Measurements from ENCODE around the gene DDX5. TPM values are rescaled to one million over a fixed set of nuclear protein-coding genes. Genes with fewer than 3 reads are reported as not detected.

Gene DDX5
- total RNA-seq, 1 experiment from 2014 or later: 798 TPM

DNA sequence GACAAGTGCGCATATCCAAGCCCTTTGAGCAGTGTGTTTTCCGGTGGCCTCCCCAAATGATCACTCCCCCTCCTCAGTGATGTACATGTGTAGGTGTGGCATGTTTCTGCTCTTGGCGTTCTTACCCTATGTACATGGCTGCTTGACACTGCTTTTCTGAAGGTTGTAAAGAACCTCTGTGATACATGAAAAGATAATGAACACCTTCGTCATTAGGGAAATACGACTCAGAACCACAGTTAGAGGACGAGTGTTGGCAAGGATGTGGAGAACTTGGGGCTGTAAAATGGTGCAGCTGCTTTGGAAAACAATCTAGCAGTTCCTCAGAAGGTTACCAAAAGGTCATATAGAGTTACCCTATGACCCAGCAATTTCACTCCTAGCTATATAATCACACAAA, 29.3 kb upstream of the DDX5 start (continued):
- TF ChIP-seq RAD21 (IDR thresholded peaks at IDR 0.05; ENCODE audit: low read depth): no peak

DNA sequence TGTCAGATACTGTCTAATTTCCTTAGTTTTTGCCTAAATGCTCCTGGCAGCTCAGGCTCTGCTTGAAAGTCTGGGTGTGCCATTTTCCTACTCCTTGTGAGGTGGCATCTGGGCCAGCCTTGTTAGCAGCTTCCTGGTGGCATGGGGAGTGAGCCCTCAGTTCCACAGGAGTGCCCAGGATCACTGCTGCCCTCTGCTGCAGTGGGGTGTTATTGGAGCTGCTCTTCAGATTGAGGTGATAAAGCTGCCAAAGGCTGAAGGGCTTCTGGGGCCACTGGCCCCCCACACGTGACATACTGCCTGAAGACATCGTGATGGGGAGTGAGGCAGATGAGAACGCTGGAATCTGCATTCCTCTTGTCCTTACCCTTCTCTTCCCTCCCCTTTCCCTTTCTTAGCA, 28.1 kb upstream of the DDX5 start:
- BruUV-seq (replicated peaks): no TSS peak
- Histone ChIP-seq H3K4me3 (replicated peaks in 1 of 2; ENCODE audit: low read depth in 1 of 2, low read length in 2 of 2) (no peak overlapping the region), H2AFZ (ENCODE audit: low read depth, low read length, poor library complexity, severe bottlenecking) (no peak overlapping the region), H4K20me1 (ENCODE audit: insufficient read depth) (peaks cover 3% of the 10 kb centered on the region; the same call in 1 of the 2 replicates), H3K4me1 (ENCODE audit: control insufficient read depth in 1 of 2, insufficient read depth in 2 of 2, low read length in 2 of 2) (no peaks in the 10 kb centered on the region), H3K27ac (ENCODE audit: low read depth, low read length) (no peak overlapping the region), H3K9ac (ENCODE audit: low read length) (no peak overlapping the region), H3K36me3 (ENCODE audit: control insufficient read depth in 1 of 2, insufficient read depth in 2 of 2, low read length in 2 of 2) (peaks cover 64 to 88% of the 10 kb centered on the region in 2 experiments), H3K4me2 (ENCODE audit: low read length) (no peak overlapping the region), H3K9me2 (ENCODE audit: insufficient read depth) (no peaks in the 10 kb centered on the region), H3K79me2 (ENCODE audit: insufficient read depth, low read length) (no peaks in the 10 kb centered on the region), H3K9me3 (ENCODE audit: control insufficient read depth in 1 of 2, insufficient read depth in 1 of 2, low read depth in 1 of 2, low read length in 2 of 2) (no peaks in the 10 kb centered on the region), H3K27me3 (ENCODE audit: insufficient read depth, low read length) (no peaks in the 10 kb centered on the region)
- no peak for TF ChIP-seq FOSL1 (IDR thresholded peaks at IDR 0.05; ENCODE audit: low read depth)
- TF ChIP-seq, protein P1, sequence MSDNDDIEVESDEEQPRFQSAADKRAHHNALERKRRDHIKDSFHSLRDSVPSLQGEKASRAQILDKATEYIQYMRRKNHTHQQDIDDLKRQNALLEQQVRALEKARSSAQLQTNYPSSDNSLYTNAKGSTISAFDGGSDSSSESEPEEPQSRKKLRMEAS (IDR thresholded peaks at IDR 0.05): no peak; the same call in 1 of the 2 replicates
- TF ChIP-seq RAD21 (IDR thresholded peaks at IDR 0.05; ENCODE audit: low read depth): peak; percentile 34; the same call in 1 of the 2 replicates
- no peak for TF ChIP-seq SRF (IDR thresholded peaks at IDR 0.05; ENCODE audit: low read depth)
- no peak for TF ChIP-seq POLR2A (IDR thresholded peaks at IDR 0.05; ENCODE audit: borderline replicate concordance, extremely low read depth, insufficient read depth, insufficient read length)
- TF ChIP-seq TCF7L2 (IDR thresholded peaks at IDR 0.05; ENCODE audit: borderline replicate concordance, extremely low read depth, insufficient read depth, insufficient read length): no peak
- TF ChIP-seq, protein P2, sequence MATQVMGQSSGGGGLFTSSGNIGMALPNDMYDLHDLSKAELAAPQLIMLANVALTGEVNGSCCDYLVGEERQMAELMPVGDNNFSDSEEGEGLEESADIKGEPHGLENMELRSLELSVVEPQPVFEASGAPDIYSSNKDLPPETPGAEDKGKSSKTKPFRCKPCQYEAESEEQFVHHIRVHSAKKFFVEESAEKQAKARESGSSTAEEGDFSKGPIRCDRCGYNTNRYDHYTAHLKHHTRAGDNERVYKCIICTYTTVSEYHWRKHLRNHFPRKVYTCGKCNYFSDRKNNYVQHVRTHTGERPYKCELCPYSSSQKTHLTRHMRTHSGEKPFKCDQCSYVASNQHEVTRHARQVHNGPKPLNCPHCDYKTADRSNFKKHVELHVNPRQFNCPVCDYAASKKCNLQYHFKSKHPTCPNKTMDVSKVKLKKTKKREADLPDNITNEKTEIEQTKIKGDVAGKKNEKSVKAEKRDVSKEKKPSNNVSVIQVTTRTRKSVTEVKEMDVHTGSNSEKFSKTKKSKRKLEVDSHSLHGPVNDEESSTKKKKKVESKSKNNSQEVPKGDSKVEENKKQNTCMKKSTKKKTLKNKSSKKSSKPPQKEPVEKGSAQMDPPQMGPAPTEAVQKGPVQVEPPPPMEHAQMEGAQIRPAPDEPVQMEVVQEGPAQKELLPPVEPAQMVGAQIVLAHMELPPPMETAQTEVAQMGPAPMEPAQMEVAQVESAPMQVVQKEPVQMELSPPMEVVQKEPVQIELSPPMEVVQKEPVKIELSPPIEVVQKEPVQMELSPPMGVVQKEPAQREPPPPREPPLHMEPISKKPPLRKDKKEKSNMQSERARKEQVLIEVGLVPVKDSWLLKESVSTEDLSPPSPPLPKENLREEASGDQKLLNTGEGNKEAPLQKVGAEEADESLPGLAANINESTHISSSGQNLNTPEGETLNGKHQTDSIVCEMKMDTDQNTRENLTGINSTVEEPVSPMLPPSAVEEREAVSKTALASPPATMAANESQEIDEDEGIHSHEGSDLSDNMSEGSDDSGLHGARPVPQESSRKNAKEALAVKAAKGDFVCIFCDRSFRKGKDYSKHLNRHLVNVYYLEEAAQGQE (IDR thresholded peaks at IDR 0.05; ENCODE audit: low read depth): no peak
- TF ChIP-seq, protein P3, sequence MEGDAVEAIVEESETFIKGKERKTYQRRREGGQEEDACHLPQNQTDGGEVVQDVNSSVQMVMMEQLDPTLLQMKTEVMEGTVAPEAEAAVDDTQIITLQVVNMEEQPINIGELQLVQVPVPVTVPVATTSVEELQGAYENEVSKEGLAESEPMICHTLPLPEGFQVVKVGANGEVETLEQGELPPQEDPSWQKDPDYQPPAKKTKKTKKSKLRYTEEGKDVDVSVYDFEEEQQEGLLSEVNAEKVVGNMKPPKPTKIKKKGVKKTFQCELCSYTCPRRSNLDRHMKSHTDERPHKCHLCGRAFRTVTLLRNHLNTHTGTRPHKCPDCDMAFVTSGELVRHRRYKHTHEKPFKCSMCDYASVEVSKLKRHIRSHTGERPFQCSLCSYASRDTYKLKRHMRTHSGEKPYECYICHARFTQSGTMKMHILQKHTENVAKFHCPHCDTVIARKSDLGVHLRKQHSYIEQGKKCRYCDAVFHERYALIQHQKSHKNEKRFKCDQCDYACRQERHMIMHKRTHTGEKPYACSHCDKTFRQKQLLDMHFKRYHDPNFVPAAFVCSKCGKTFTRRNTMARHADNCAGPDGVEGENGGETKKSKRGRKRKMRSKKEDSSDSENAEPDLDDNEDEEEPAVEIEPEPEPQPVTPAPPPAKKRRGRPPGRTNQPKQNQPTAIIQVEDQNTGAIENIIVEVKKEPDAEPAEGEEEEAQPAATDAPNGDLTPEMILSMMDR (IDR thresholded peaks at IDR 0.05 in 2 of 3, conservative IDR thresholded peaks at IDR 0.05 in 1 of 3; ENCODE audit: borderline replicate concordance in 1 of 3, insufficient read depth in 1 of 3, low read depth in 2 of 3, low read length in 2 of 3): peak in 2 of 3 experiments; percentile 41 to 59; a peak in 4 of 6 replicates
- no peak for TF ChIP-seq EGR1 (IDR thresholded peaks at IDR 0.05; ENCODE audit: low read depth)
- CTCF ChIA-PET: interaction anchor here (0.6 to 2.6 kb wide), 9 partner anchors 8 to 114 kb away, joined by 3 to 34 read pairs (median 3); partner anchors contain the start of gene POLG2
- ATAC-seq: peak; percentile 73
- no peak for DNase-seq (ENCODE audit: low read depth, low spot score)
- intact Hi-C loops (cut with micrococcal nuclease): no loop called here
- POLR2A ChIA-PET: interaction anchor here (1.2 to 1.8 kb wide), 2 partner anchors 29 to 37 kb away, joined by 4 to 6 read pairs; partner anchors contain the start of gene POLG2
- RAD21 ChIA-PET (ENCODE audit: low non-redundant PET in 1 of 2, low total read pairs in 2 of 2, uncharacterized antibody in 2 of 2, unreplicated experiment in 2 of 2): interaction anchor here in 1 of 2 experiments (1.0 kb wide), 1 partner anchor 114 kb away, joined by 4 read pairs; no protein-coding TSS in a partner anchor
